Caco-2 (cell line): ENCODE measurements around the gene SIN3B. TPM values are rescaled to one million over a fixed set of nuclear protein-coding genes. Genes with fewer than 3 reads are reported as not detected.

ENCODE experiments used
- BruUV-seq: library from RNA; stranded (reverse); fragments of 400-500 nt; replicated peaks from 2 replicates; lab custom pipeline; 2021; lab: Mats Ljungman, UMichigan
- CTCF ChIA-PET: fragments of 300-600 bp; sonication (Branson Sonifier 250); formaldehyde crosslinking; loops from one replicate; lab custom pipeline; 2022; ENCODE audit warnings: antibody characterized with exemption; lab: Charles Lee
- POLR2A ChIA-PET: fragments of 300-600 bp; sonication (Branson Sonifier 250); formaldehyde crosslinking; loops from one replicate; lab custom pipeline; 2022; ENCODE audit warnings: antibody characterized with exemption; lab: Charles Lee
- DNase-seq, 2 experiments: peaks; one replicate each; pipeline versions ENCODE4 v3.0.0 to v3.0.0-alpha.2; 2020 to 2022
- H3K27me3 ChIP-seq: replicated peaks from 2 replicates; pipeline ENCODE4 v1.6.0; 2011; ENCODE audit warnings: low read length; ENCODE audit not compliant: control insufficient read depth, insufficient read depth
- H3K36me3 ChIP-seq: 2 replicates; pipeline ENCODE4 v1.5.1; 2011; ENCODE audit warnings: low read length; ENCODE audit not compliant: control insufficient read depth, insufficient read depth
- H3K4me1 ChIP-seq: fragments of 250-450 bp; sonication (Bioruptor Pico); 2 replicates; pipeline ENCODE4 v1.5.1; 2020; ENCODE audit warnings: mild to moderate bottlenecking
- H3K4me3 ChIP-seq: 2 replicates; pipeline ENCODE4 v1.5.1; 2011; ENCODE audit warnings: low read depth, mild to moderate bottlenecking, control low read depth, low read length
- H3K9me3 ChIP-seq: fragments of 250-450 bp; sonication (Bioruptor Pico); 2 replicates; pipeline ENCODE4 v1.5.1; 2020; ENCODE audit warnings: mild to moderate bottlenecking, moderate library complexity
- H3K27ac Mint-ChIP-seq: one replicate; pipeline ENCODE4 v1.8.0; 2022; ENCODE audit warnings: mixed read lengths; ENCODE audit not compliant: unreplicated experiment
- H3K27me3 Mint-ChIP-seq: one replicate; pipeline ENCODE4 v1.8.0; 2022; ENCODE audit warnings: mixed read lengths; ENCODE audit not compliant: insufficient read depth, unreplicated experiment
- H3K36me3 Mint-ChIP-seq: one replicate; pipeline ENCODE4 v1.8.0; 2022; ENCODE audit warnings: mild to moderate bottlenecking, mixed read lengths; ENCODE audit not compliant: insufficient read depth, unreplicated experiment
- H3K4me1 Mint-ChIP-seq: one replicate; pipeline ENCODE4 v1.8.0; 2022; ENCODE audit warnings: low read depth, mixed read lengths; ENCODE audit not compliant: unreplicated experiment
- H3K4me3 Mint-ChIP-seq: one replicate; pipeline ENCODE4 v1.8.0; 2022; ENCODE audit warnings: mild to moderate bottlenecking, moderate library complexity, mixed read lengths; ENCODE audit not compliant: unreplicated experiment
- H3K9me3 Mint-ChIP-seq: one replicate; pipeline ENCODE4 v1.8.0; 2022; ENCODE audit warnings: mixed read lengths; ENCODE audit not compliant: unreplicated experiment
- intact Hi-C: fragments of 100-400 bp; cut with micrococcal nuclease; formaldehyde crosslinking; loops from one replicate; pipeline ENCODE4 v1.10.0; 2022; ENCODE audit not compliant: unreplicated experiment
- total RNA-seq: library from RNA; stranded (reverse); gene quantifications from 2 replicates; pipeline ENCODE4 v1.2.3, GENCODE V29; 2022
- TF ChIP-seq, protein P1 (sequence below), 2 experiments: fragments of 200-600 bp in 1 of 2; IDR thresholded peaks; 1 replicate in 1 of 2; 2 replicates in 1 of 2; pipeline versions ENCODE4 v1.5.1 to v1.8.0; 2011 to 2022; ENCODE audit warnings: antibody characterized with exemption in 1 of 2, control low read depth in 1 of 2, inconsistent platforms in 1 of 2, low read depth in 1 of 2, low read length in 1 of 2, mild to moderate bottlenecking in 1 of 2, moderate library complexity in 1 of 2; ENCODE audit not compliant: insufficient read depth in 1 of 2, severe bottlenecking in 1 of 2, unreplicated experiment in 1 of 2

SIN3B gene
- total RNA-seq, 1 experiment from 2014 or later = 56.9 TPM

DNA sequence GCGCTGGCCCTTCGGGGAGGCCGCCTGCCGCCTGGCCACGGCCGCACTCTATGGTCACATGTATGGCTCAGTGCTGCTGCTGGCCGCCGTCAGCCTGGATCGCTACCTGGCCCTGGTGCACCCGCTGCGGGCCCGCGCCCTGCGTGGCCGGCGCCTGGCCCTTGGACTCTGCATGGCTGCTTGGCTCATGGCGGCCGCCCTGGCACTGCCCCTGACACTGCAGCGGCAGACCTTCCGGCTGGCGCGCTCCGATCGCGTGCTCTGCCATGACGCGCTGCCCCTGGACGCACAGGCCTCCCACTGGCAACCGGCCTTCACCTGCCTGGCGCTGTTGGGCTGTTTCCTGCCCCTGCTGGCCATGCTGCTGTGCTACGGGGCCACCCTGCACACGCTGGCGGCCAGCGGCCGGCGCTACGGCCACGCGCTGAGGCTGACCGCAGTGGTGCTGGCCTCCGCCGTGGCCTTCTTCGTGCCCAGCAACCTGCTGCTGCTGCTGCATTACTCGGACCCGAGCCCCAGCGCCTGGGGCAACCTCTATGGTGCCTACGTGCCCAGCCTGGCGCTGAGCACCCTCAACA, 60.8 kb downstream of the SIN3B start:
- CTCF ChIA-PET = no interaction called here
- POLR2A ChIA-PET = no interaction called here
- Histone ChIP-seq H3K4me3 (no peak overlapping the region), H3K4me1 (no peaks in the 10 kb centered on the region), H3K9me3 (no peaks in the 10 kb centered on the region), H3K27me3 (no peaks in the 10 kb centered on the region), H3K36me3 (no peaks in the 10 kb centered on the region)
- H3K9me3 Mint-ChIP-seq = no peaks in the 10 kb centered on the region
- no peaks in the 10 kb centered on the region for H3K36me3 Mint-ChIP-seq
- H3K4me1 Mint-ChIP-seq = no peaks in the 10 kb centered on the region
- TF ChIP-seq, protein P1, sequence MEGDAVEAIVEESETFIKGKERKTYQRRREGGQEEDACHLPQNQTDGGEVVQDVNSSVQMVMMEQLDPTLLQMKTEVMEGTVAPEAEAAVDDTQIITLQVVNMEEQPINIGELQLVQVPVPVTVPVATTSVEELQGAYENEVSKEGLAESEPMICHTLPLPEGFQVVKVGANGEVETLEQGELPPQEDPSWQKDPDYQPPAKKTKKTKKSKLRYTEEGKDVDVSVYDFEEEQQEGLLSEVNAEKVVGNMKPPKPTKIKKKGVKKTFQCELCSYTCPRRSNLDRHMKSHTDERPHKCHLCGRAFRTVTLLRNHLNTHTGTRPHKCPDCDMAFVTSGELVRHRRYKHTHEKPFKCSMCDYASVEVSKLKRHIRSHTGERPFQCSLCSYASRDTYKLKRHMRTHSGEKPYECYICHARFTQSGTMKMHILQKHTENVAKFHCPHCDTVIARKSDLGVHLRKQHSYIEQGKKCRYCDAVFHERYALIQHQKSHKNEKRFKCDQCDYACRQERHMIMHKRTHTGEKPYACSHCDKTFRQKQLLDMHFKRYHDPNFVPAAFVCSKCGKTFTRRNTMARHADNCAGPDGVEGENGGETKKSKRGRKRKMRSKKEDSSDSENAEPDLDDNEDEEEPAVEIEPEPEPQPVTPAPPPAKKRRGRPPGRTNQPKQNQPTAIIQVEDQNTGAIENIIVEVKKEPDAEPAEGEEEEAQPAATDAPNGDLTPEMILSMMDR (IDR thresholded peaks at IDR 0.05; ENCODE audit: insufficient read depth in 1 of 2, low read depth in 1 of 2, low read length in 1 of 2, severe bottlenecking in 1 of 2, unreplicated experiment in 1 of 2) = no peak
- intact Hi-C loops = no loop called here
- BruUV-seq = no TSS peak
- no peak overlapping the region for H3K27ac Mint-ChIP-seq
- H3K4me3 Mint-ChIP-seq = no peak overlapping the region
- no peaks in the 10 kb centered on the region for H3K27me3 Mint-ChIP-seq
- no peak for DNase-seq

DNA sequence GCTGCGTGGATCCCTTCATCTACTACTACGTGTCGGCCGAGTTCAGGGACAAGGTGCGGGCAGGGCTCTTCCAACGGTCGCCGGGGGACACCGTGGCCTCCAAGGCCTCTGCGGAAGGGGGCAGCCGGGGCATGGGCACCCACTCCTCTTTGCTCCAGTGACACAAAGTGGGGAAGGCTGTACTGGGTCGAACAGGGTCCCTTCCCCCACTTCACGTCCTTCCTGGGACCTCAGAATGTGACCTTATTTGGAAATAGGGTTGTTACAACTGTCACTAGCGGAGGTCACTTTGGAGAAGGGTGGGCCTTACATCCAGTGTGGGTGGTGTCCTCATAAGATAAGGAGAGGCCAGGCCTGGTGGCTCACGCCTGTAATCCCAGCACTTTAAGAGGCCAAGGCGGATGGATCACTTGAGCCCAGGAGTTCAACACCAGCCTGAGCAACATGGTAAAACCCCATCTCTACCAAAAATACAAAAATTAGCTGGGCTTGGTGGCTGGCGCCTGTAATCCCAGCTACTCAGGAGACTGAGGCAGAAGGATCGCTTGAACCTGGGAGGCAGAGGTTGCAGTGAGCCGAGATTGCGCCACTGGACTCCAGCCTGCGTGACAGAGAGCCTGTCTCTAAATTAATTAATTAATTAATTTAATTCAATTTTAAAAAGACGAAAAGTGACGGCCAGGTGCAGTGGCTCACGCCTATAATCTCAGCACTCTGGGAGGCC, 61.4 kb downstream of the SIN3B start:
- Histone ChIP-seq H3K4me1 (no peaks in the 10 kb centered on the region), H3K9me3 (no peaks in the 10 kb centered on the region), H3K4me3 (no peak overlapping the region), H3K36me3 (no peaks in the 10 kb centered on the region), H3K27me3 (no peaks in the 10 kb centered on the region)
- ChIA-PET POLR2A (no interaction called here), CTCF (no interaction called here)
- Mint-ChIP-seq H3K36me3 (no peaks in the 10 kb centered on the region), H3K9me3 (no peaks in the 10 kb centered on the region), H3K4me3 (no peak overlapping the region), H3K4me1 (no peaks in the 10 kb centered on the region), H3K27me3 (no peaks in the 10 kb centered on the region), H3K27ac (no peak overlapping the region)
- TF ChIP-seq, protein P1 (IDR thresholded peaks at IDR 0.05; ENCODE audit: insufficient read depth in 1 of 2, low read depth in 1 of 2, low read length in 1 of 2, severe bottlenecking in 1 of 2, unreplicated experiment in 1 of 2) = no peak
- no peak for DNase-seq
- no TSS peak for BruUV-seq
- intact Hi-C loops = no loop called here

DNA sequence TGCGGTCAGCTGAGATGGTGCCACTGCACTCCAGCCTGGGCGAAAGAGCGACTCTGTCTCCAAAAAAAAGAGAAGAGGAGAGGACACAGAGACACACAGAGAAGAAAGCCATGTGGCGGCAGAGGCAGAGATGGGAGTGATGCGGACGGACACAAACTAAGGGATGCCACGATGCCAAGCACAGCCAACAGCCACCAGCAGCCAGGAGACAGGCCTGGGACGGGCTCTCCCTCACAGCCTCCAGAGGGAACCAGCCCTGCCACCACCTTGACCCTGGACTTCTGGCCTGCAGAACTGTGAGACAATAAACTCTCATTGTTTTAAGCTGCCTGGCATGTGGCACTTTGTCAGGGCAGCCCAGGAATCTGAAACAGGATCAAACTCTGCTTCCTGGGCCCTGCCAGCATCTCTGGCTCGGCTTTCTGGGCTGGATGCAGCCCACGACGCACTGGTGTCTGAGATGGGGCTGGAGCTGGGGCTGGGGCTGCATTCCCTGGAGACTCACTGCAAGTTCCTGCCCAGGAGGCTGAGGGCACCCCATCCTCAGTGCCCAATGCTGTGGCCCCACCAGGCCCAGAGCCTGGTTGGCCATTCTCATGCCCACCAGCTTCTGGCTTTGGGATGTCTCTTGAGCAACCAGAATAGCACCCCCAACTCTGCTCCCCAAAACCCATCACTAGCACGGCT, 62.6 kb downstream of the SIN3B start:
- TF ChIP-seq, protein P1 (IDR thresholded peaks at IDR 0.05; ENCODE audit: insufficient read depth in 1 of 2, low read depth in 1 of 2, low read length in 1 of 2, severe bottlenecking in 1 of 2, unreplicated experiment in 1 of 2) = no peak
- Histone ChIP-seq H3K4me3 (no peak overlapping the region), H3K36me3 (no peaks in the 10 kb centered on the region), H3K27me3 (no peaks in the 10 kb centered on the region), H3K9me3 (no peaks in the 10 kb centered on the region), H3K4me1 (no peaks in the 10 kb centered on the region)
- H3K27me3 Mint-ChIP-seq = no peaks in the 10 kb centered on the region
- ChIA-PET CTCF (no interaction called here), POLR2A (no interaction called here)
- no peak for DNase-seq
- H3K4me3 Mint-ChIP-seq = no peak overlapping the region
- H3K36me3 Mint-ChIP-seq = no peaks in the 10 kb centered on the region
- BruUV-seq = no TSS peak
- H3K27ac Mint-ChIP-seq = no peak overlapping the region
- intact Hi-C loops = no loop called here
- H3K9me3 Mint-ChIP-seq = no peaks in the 10 kb centered on the region
- H3K4me1 Mint-ChIP-seq = no peaks in the 10 kb centered on the region
